HCEC 1CT (cell line): ENCODE data around the gene ADAMTSL3.
A peak's percentile ranks its signal among the peaks of the same experiment; 100 is the strongest.

Experiments used
- DNase-seq: peaks from one replicate; pipeline ENCODE4 v3.0.0-alpha.2; 2017

The ADAMTSL3 gene

DNA sequence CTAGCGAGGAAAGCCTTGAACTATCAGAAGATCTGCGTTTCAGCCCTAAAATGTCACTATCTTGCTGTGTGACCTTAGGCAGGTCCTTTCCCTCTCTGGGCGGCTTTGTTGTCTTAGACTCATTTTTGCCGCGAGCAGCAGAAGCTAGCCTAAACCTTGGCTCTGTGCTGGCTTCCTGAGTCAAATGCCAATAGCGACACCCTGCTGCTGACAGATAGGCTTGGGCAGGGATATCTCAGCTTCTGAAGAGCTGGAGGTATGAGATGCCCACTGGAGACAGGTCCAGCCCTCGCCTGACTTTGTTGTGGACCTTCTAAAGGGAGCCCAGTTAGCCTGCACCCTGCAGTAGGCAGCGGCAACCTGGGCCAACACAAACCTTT is 1.3 kb downstream of the ADAMTSL3 start:
- DNase-seq: no peak

DNA sequence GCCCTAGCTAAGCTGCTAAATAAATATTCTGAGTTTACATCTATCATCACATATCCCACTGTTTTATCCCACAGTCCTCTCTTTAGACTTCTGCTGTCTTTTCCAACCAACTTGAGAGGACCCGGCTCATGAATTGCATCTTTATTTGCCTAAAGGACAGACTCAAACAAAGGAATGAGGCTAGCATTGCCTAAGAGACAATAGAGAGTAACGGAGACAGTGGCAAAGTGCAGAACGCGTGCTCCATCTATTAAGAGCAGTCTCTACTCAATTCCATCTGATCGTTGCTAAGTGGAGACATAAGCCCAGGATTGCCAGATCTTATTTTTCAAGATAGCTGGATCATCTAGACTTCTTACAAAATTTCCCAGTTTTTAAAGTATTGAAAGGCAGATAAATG is 2.3 kb downstream of the ADAMTSL3 start:
- DNase-seq: no peak

DNA sequence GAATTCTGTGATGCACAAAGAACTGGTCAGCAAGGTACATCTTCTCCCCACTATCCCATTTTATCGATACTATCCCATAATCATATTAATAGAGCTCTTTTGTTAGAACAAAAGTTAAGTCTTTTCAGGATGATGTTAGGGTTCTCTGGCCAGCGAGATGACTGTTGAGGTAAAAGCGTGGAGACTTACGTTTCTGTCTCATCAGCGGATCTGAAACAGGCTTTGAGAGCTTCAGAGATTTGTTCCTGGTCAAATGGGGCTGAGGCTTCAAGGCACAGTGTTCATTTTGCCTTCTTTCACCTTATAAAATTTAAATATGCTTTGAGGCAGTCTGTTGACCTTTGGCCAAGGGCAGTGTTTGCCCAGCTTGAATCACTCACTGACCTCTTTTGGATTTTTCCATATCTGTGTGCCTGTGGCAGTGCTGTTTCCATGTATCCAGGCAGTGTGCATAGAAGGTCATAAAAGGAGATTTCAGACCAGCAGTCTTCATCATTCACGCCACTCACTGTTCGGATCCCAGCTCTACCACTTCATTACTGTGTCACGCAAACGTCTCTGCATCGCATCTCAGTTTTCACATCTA is 3.1 kb downstream of the ADAMTSL3 start:
- no peak for DNase-seq

DNA sequence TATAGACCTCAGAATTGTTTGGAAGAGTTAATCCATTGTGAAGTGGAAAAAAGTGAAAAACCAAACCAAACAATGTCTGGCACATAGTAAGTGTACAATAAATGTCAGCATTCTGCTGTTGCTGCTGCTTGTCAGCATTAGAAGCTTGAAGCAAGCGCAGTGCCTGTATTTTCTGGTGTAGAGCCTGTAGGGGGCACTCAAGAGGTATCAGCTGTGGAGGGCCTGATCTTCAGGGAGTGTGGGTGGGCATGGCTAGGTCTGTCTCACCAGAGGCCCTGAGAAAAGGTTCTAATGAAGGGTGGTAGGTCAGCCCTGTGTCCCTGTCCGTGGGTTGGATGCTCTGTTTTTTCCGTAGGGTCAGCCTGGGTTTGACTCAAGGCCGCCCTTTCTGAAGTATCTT is 3.6 kb downstream of the ADAMTSL3 start:
- no peak for DNase-seq

DNA sequence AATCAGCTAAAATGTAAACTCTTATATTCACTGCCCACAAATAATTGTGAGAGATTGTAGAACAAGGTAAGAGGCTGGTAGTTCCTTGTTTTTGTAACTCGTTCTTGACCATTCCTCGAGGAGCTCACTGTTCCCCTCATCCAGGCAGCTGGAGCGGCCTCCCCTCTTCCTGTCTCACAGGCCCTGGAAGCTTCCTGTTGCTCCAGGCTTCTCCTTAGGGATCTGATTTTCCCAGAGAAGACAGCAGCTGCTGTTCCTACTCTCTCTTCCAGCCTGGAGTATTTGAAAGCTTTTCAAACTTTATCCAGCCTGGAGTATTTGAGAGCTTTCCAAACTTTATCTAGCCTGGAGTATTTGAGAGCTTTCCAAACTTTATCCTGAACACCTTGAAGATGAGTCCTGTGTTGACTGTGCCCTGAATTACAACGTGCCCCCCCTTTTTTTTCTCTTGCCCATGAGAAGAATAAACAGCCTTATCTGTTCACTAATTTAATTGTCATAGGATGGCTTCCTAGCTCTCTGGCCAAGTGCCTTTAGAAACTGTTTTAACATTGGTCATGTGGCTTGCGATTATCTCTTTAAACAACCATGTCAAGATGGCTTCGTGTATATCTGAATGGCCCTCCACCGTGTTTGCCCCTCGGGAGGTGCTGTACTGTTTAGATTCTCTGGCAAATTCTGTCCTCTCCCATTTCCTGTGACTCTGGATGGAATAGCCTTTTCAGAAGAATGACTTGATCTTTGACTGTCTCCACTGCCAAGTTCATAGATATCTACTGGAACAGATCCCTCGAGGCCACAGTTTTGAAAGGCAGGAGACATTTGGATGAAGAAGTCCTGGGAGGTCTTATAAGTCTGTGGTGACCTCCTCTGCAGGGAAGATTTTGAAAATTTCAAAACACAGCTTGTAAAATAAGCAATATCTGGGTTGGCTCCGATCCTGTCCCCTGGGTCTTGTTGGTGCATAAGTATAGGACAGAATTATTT is 4.8 kb downstream of the ADAMTSL3 start:
- DNase-seq: no peak

DNA sequence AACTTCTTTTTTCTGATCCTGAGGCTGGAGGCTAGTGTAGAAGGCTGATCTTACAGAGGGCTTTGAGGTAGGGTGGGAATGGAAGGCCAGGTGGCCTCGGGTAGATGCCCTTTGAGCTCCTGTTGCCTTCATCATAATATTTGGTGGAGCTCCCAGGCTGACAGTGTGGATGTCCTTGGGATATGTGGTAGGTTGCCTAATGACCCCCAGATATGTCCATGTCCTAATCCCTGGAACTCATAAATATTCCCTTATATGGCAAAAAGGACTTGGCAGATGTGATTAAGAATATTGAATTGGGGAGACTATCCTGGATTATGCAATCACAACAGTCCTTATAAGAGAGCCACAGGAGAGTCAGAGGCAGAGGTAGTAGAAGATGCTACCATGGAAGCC is 5.5 kb downstream of the ADAMTSL3 start:
- DNase-seq: no peak

DNA sequence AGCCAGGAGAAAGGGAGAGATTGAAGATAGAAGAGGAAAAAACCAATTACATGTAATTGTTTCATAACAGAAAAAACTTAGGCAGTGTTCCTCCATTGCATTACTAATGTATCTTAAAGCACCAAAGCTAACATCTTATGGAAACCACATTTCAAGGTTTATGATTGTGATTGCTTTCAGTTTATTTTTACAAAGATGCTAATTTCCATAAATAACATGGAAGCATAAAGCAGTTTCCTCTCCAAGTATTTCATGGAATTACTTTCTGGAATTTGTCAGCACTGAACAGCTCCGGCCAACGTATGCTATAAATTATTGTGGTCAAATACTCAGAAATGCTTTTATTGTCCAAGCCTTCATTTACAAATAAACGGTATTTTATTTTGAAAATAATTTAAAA is 11.6 kb downstream of the ADAMTSL3 start:
- no peak for DNase-seq

DNA sequence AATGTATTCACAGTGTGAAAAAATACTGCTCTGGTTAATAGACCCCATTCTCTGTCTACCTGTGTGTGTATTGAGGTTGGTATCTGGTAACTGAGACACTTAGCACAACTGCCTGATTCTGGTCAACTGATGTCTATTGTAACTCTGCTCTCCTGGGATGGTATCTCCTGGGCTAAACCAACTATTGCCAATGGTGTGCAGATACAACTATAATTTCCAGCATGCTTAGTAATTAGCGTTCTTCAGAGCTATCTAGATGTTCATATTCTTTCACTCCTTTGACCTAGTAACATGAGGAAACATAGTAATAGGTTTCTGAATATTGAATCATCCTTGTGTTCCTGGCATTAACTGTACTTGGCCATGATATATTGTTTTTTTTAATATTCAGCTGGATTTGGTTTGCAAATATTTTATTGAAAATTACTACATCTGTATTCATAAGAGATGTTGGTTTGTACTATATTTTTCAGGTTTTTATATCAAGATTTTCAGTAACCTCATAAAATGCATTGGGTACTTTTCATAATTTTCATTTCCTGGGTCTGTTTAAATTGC is 16.8 kb downstream of the ADAMTSL3 start:
- DNase-seq: no peak

DNA sequence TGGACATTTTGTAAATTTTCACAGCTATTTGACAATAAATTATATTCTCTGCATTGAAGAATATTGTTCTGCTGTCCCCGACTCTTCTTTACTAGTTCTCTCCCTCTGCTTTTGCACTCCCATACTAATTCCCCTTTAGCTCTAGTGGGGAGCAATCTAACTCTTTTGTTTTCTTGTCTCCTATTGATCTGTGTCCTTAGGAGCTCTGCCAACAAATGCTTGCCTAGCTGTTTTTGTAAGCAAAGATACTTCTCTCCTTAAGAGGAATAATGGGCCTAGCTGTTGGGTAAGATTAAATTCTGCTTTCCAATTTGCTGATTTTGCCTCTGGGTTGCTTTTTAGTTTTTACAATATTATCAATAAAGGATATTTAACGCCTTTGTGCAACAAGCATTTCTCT is 17.7 kb downstream of the ADAMTSL3 start:
- no peak for DNase-seq

DNA sequence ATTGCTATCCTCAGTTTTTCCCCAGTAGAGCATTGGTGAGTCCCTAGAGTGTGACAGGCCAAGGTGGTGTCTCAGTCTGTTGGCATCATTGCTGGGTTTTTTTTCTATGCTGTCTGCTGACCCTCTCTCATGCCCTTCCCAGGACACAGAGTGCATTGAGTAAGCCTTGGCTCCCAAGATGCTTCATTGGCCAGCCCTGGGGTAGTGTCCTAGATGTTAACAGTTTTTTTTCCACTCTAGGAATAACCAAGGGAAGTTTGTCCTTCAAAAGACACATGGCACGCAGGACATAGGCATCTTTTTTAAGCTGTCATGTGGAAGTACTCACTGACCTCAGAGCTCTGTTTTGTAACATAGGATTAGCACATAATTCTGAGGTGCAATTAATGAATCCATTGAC is 19.5 kb downstream of the ADAMTSL3 start:
- no peak for DNase-seq

DNA sequence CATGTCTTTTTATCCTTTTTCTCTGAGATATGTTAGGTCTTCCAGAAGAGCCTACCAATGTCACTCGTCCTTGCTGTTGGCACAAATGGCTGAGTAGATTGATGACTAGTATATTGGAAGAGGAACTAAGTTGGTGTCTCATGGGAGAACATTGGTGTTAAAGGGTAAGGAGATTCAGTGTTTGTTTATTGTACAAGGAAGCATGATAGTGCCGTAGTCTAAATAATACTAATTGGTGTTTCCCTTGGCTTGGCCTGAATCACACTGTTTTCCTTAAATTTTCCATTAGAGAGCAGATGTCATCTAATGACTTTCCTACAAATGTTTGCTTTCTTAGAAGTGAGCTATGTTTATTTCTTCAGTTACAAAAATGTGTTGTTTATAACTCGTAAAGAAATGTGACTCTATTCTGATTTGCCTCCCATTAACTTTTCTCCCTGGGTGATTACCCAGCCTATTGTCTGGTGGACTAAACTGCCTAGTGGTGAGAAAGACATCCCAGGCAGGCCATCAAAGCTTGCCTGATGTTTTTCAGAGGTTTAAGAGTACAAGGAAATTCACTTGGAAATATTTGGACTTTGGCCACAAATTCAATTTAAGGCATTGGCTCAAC is 28.7 kb downstream of the ADAMTSL3 start:
- no peak for DNase-seq

DNA sequence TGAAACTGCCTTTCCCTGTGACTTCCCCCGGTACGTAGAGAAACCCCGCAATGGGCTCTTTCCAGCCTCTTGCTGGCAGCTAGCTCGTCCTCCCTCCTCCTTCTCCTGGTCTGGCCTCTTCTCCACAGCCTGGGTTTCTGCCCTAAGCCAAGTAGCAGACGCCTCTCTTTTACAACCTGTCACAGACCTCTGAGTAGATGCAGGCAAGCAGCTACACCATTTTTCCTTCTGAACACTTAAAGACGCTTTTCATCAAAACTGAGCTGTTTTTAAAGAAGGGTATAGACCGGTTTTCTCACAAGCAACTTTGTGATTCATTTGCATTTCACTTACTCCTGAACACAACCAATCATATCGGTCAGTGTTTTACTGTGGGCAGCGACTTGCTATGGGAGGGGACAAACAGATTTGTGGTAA is 32.0 kb downstream of the ADAMTSL3 start:
- DNase-seq: no peak

DNA sequence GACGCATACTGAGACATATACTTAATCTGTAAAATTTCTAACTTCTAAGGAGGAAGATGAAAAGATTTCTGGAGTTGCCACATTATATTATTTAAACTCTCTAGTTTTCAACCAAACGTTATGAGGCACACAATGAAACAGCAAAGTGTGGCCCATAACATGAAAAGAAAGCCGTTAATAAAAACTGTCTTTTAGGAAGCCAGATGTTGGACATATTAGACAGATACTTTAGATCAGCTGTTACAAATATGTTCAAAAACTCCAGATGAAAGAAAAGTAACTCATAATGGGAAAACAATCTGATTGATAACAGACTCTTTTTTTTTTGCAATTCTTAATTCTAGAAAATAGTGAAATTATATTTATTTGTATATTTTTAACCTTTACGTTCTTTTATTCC is 34.3 kb downstream of the ADAMTSL3 start:
- no peak for DNase-seq

DNA sequence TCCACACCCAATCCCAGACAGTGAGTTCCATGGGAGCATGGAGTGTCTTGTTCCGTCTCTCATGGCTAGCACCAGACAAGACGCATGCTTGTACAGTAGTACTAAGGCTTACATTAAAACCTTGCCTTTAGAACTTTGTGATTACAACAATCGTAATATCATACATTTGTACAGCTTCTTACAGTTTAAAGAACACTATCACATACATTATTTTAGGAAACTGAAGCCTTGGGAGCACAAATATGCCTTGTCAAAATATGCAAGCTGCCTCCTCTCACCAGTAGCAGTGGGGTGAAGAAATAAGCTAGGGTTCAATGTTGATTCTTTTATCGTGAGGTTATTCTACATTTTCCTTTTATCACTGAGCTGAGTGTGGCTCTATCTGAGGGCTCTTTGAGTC is 36.8 kb downstream of the ADAMTSL3 start:
- no peak for DNase-seq

DNA sequence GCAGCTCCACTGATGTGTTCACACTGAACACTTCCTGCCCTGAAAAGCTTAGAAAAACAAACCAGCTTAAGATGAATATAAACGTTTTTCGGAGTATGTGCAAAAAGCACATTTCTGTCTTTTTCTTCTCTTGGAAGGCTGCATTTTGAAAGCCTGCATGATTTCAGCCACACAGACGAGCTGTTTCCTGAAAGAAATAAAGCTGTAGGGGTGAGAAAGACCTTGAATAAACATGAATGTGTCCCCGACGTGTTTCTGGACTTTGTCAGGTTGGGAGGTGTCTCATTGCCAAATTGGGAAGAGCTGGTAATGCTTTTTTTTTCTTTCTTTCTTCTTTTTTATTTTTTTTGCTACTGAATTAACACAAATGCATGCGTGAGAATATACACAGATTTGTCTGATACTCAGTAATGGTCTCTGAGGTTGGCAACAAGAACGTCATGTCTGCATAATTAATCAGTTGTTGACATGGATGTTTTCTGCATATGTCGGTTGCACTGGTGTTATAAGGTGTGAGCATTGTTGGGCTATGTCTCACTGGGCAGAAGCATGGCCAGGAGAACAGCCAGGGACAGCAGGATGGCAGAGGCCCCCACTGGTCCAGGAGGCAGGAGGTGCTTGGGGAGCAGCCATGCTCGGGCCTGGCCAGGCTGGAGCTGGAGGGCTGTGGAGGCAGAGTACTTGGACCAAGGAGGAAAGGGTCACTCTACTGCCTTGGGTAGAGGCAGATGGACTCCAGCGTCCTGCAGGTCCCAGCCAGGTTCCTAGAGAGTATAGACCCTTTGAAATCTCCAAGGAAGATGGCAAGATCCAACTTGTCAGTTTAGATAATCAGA is 39.0 kb downstream of the ADAMTSL3 start:
- no peak for DNase-seq

DNA sequence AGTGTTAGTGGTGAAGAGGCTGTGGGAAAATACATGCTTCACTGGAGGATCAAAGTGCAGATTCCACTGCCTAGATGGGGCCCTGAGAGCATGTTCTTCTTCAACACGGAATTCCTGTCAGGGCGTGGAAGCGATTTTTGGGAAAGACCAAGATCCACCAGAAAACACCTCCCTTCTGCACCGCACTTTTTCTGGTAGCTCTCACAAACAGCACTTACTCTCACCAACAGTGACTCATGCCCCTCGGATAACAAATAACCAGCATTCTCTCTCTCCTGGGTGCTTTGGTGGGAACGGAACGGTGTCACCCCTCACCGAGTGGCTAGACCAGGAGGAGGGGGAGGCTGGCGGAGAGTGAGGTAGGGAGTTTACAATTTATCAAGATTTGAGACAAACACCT is 40.1 kb downstream of the ADAMTSL3 start:
- no peak for DNase-seq

DNA sequence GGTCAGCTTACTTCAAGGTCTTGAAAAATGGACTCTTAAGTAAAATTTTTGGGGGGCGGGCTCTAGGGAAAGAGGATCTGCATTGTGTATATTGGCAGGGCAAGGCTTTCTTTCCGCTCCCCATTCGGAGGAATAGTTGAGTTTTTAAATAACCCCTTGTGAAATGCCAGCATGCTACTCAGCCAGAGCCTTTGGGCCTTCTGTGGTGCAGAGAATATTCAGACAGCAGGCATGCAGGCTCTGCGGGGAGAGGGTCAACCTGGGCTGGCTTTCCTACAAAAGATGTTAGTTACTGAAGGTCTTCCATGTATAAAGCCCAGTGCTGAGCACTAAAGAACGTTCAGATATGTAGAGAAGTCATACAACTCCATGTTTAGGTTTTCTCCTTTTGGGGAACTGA is 40.6 kb downstream of the ADAMTSL3 start:
- no peak for DNase-seq

DNA sequence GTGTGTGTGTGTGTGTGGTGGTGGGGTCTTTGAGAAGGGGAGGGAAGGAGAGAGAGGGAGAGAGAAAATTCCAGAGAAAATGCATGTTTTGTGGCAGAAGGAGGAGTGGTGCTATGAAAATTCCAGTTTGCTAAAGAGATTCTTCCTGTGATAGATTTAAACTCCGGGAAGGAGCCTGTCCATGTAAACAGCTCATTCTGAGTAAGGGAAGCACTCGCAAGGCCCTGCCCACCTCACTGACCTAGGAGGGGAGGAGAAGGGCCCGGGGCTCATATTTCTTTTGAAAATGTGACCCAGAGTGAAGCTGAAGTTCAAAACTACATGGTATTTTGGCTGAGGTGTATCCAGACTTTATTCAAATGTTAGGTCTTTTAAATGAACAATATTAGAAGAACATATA is 41.3 kb downstream of the ADAMTSL3 start:
- no peak for DNase-seq

DNA sequence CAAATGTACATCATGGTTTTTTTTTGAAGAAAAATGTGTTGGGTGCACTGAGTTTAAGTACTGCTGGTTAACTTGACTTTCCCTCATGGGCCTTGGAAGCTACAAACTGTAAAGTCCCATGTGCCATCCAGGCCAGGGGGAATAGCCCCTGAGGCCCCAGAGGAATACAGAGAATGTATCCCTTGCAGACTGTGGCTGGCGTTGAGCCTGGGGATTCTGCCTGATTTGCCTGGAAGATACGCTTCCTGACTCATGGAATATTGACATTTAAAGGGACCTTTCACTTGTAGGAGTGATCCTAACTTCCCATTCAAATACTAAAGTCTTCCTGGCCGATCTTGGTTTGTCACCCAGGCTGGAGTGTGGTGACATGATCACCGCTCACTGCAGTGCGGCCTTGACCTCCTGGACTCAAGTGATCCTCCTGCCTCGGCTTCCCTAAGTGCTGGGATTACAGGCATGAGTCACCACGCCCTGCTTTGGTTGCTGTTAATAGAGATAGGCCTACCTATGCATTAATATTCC is 42.0 kb downstream of the ADAMTSL3 start:
- no peak for DNase-seq

DNA sequence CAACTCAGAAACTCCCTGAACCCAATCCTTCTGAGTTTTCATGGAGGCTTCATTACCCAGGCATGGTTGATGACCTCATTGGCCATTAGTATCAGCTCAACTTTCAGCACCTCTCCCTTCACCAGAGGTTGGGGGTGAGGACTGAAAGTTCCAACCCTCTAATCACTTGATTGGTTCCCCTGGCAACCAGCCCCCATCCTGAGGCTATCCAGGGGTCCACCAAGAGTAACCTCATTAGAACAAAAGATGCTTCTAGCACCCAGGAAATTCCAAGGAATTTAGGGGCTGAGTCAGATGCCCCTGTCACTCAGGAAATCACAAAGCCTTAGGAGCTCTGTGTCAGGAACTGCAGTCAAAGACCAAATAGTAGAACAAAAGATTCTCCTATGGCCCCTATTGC is 43.8 kb downstream of the ADAMTSL3 start:
- no peak for DNase-seq

DNA sequence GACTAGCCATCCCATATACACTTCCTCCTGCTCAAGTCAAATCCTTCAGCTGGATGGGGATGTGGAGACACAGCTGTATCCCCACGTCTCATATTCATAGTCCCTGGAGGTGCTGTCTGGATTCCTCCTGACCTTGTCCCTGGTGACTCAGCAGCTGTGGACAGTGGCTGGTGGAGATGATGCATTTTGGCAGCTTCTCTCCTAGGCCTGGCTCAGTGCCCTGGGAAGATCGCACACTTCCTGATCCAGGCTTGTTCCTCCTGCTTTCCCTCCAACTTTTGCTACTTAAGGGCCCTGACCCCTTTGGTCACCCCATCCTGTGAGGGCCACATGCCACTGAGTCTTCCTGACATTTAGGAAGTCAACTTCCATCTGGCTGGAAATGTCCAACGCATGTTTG is 44.4 kb downstream of the ADAMTSL3 start:
- DNase-seq: peak; percentile 30

DNA sequence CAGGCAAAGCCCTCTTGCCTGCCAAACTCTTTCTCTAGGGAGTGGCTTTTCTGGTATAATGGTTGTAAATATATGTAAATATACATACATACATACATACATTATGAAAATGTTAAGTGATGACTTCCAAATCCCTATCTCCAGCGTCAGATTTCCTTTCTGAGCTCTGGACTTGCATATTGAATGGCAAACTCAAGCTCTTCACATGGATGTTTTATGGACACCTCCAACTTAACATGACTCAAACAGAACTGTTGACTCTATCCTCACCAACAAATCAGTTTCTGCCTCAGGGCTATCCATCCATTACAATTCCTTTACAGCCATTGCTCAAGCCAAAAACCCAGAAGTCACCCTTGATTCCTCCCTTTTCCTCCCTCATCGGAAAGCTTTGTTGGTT is 45.1 kb downstream of the ADAMTSL3 start:
- no peak for DNase-seq

DNA sequence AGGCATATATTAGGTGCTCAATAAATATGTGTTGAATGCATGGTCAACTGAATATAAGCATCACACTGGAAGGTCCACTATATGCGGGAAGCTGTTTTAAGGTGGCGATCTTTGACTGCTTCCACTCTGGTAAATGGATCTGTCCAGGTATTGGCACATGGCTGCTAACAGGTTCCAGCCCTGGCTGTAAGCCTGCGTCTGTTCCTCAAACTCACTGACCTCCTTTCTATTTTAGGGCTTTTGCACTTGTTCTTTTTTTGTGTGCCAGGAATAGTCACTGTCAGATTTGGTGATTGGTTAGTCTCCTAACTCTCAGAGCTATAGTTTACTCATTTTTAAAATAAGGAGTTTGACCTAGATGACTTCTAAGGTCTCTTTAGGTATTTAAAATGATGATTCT is 46.2 kb downstream of the ADAMTSL3 start:
- no peak for DNase-seq
